Measurements from ENCODE around the gene ZBTB6. TPM values are rescaled to one million over a fixed set of nuclear protein-coding genes. Genes with fewer than 3 reads are reported as not detected.

The ZBTB6 gene
- total and polyA plus RNA-seq, 2 of the 8 experiments (the other 6 are each of a cell fraction or from before 2014, with no cell fraction given), result 2.0 to 10.0 TPM

GRCh38 chr9:122961139-122961538 is 48.0 kb upstream of the ZBTB6 start:
- Histone ChIP-seq H4K8ac (ENCODE audit: extremely low read depth, insufficient read depth, low read length) (no peak overlapping the region), H2BK12ac (ENCODE audit: low read depth, low read length) (no peak overlapping the region), H3K27me3 (replicated peaks in 1 of 4; ENCODE audit: control insufficient read depth in 3 of 4, extremely low read depth in 1 of 4, insufficient read depth in 3 of 4, low read length in 3 of 4) (no peaks in the 10 kb centered on the region), H2BK5ac (ENCODE audit: low read depth, low read length) (no peak overlapping the region), H3K79me1 (ENCODE audit: low read depth, low read length) (no peaks in the 10 kb centered on the region; the same call in 1 of the 2 replicates), H3K4ac (replicated peaks; ENCODE audit: insufficient read length, low read depth, low read length) (no peak overlapping the region), H4K91ac (replicated peaks; ENCODE audit: insufficient read length, low read length) (no peak overlapping the region), H2AK5ac (ENCODE audit: low read depth, low read length) (no peak overlapping the region), H3K27ac (ENCODE audit: low read depth, low read length) (no peak overlapping the region), H3K36me3 (ENCODE audit: control insufficient read depth in 2 of 4, insufficient read depth in 4 of 4, low read length in 3 of 4) (peaks cover 0 to 25% (median 6%) of the 10 kb centered on the region in 4 experiments; a peak in 5 of 8 replicates), H3K9ac (replicated peaks in 1 of 4; ENCODE audit: extremely low read depth in 1 of 4, low read depth in 3 of 4, low read length in 3 of 4) (no peak overlapping the region), H3K14ac (ENCODE audit: insufficient read length) (no peak overlapping the region), H2BK120ac (replicated peaks; ENCODE audit: low read depth, low read length) (no peak overlapping the region), H3K9me3 (ENCODE audit: insufficient read depth in 2 of 2, low read depth in 1 of 2, low read length in 1 of 2) (no peaks in the 10 kb centered on the region), H3K23me2 (ENCODE audit: low read depth, low read length) (no peaks in the 10 kb centered on the region), H4K5ac (ENCODE audit: insufficient read length, low read depth, low read length) (no peak overlapping the region), H3K4me3 (ENCODE audit: extremely low read depth in 1 of 4, insufficient read depth in 2 of 4, low read depth in 3 of 4, low read length in 4 of 4) (no peak overlapping the region), H3K4me2 (ENCODE audit: insufficient read depth in 1 of 2, low read depth in 2 of 2, low read length in 2 of 2) (no peak overlapping the region), H3K56ac (replicated peaks; ENCODE audit: insufficient read length, low read depth, low read length) (no peak overlapping the region), H4K20me1 (replicated peaks in 1 of 2; ENCODE audit: control insufficient read depth in 1 of 2, insufficient read depth in 2 of 2, low read length in 2 of 2) (peaks cover 0 to 2% of the 10 kb centered on the region in 2 experiments), H2BK20ac (ENCODE audit: low read length) (no peak overlapping the region), H2AFZ (ENCODE audit: low read length) (no peak overlapping the region), H3K23ac (ENCODE audit: insufficient read length) (no peak overlapping the region), H3K79me2 (ENCODE audit: control insufficient read depth in 1 of 2, insufficient read depth in 2 of 2, low read length in 2 of 2) (peaks cover 0 to 10% of the 10 kb centered on the region in 2 experiments; a peak in 2 of 4 replicates), H3K18ac (ENCODE audit: extremely low read depth, low read length) (no peak overlapping the region), H2BK15ac (ENCODE audit: low read length) (no peak overlapping the region), H3K4me1 (replicated peaks in 1 of 4; ENCODE audit: control insufficient read depth in 3 of 4, insufficient read depth in 4 of 4, low read length in 3 of 4) (no peaks in the 10 kb centered on the region)
- whole genome bisulfite sequencing, 2 experiments (ENCODE audit: extremely low coverage in 1 of 2, insufficient coverage in 1 of 2, insufficient read length in 1 of 2, insufficient replicate concordance in 2 of 2, low coverage in 1 of 2, low lambda C conversion rate in 2 of 2, missing lambda C conversion rate in 1 of 2), result 84% methylated on average over 1 of the region's 1 CpG; no CpG with 5 or more reads in 1 of the 2 experiments
- DNase-seq (ENCODE audit: low read depth in 1 of 2, low spot score in 2 of 2) (no peak), FAIRE-seq (no peak)
- CTCF ChIA-PET (ENCODE audit: partially characterized antibody), result interaction anchor here (1.3 to 1.8 kb wide), 3 partner anchors 13 to 30 kb away, joined by 4 to 6 read pairs (median 4); no protein-coding TSS in a partner anchor
- POLR2A ChIA-PET (ENCODE audit: partially characterized antibody), result interaction anchor here (1.3 to 2.1 kb wide), 3 partner anchors 10 to 30 kb away, joined by 3 to 6 read pairs (median 6); partner anchors contain the start of gene ZBTB26
- TF ChIP-seq KDM4A (IDR thresholded peaks at IDR 0.05; ENCODE audit: low read depth, low read length, severe bottlenecking) (no peak), KDM1A (IDR thresholded peaks at IDR 0.05; ENCODE audit: borderline replicate concordance, low read length) (no peak), KDM5A (IDR thresholded peaks at IDR 0.05; ENCODE audit: low read length) (no peak)

All from H1 (cell line).